Vagina (tissue), 2 donors: Measurements from ENCODE around the gene FGFRL1. TPM values are rescaled to one million over a fixed set of nuclear protein-coding genes. Genes with fewer than 3 reads are reported as not detected.

Source experiments
- DNase-seq, 2 donors: peaks; one replicate each; pipeline ENCODE4 v3.0.0-alpha.2; 2017; ENCODE audit errors: extremely low spot score in 2 of 2
- H3K27ac ChIP-seq: fragments of 200-600 bp; sonication (generic); one replicate; pipeline ENCODE4 v1.5.1; 2019
- H3K27me3 ChIP-seq: fragments of 200-600 bp; sonication (generic); one replicate; pipeline ENCODE4 v1.5.1; 2019
- H3K36me3 ChIP-seq, 2 donors: fragments of 200-600 bp; sonication (generic); one replicate each; pipeline ENCODE4 v1.5.1; 2017 to 2019
- H3K4me1 ChIP-seq: fragments of 200-600 bp; sonication (generic); one replicate; pipeline ENCODE4 v1.5.1; 2019
- H3K4me3 ChIP-seq, 2 donors: fragments of 200-600 bp; sonication (generic); 1 replicate in 1 of 2; 2 replicates in 1 of 2; pipeline ENCODE4 v1.5.1; 2016 to 2019
- H3K9me3 ChIP-seq: fragments of 200-600 bp; sonication (generic); one replicate; pipeline ENCODE4 v1.5.1; 2019
- POLR2A ChIP-seq, 2 donors: fragments of 450-650 bp; IDR thresholded peaks; one replicate each; pipeline ENCODE4 v1.6.1; 2017; ENCODE audit warnings: antibody characterized with exemption in 2 of 2, mild to moderate bottlenecking in 2 of 2, moderate library complexity in 2 of 2
- POLR2AphosphoS5 ChIP-seq, 2 donors: sonication (generic); formaldehyde crosslinking; IDR thresholded peaks; one replicate each; pipeline ENCODE4 v1.9.0; 2017; ENCODE audit warnings: antibody characterized with exemption in 2 of 2, mild to moderate bottlenecking in 2 of 2, low read depth in 1 of 2; ENCODE audit not compliant: insufficient read depth in 1 of 2
- intact Hi-C: fragments of 100-400 bp; cut with DNase I; formaldehyde crosslinking; loops from one replicate; pipeline ENCODE4 v1.15.1; 2023
- total RNA-seq: library from RNA; depleted of rRNA; stranded (reverse); fragments of >200 nt; gene quantifications from one replicate; pipeline ENCODE4 v1.2.3, GENCODE V29; 2016
- TF ChIP-seq, protein P1 (sequence below), 3 experiments: fragments of 450-650 bp in 2 of 3; fragments of 200-600 bp in 1 of 3; sonication (generic) in 1 of 3; IDR thresholded peaks; one replicate each; pipeline ENCODE4 v1.5.1; 2017 to 2019; ENCODE audit warnings: antibody characterized with exemption in 3 of 3, mild to moderate bottlenecking in 2 of 3, moderate library complexity in 2 of 3

Gene FGFRL1
- total RNA-seq, 1 donor from 2014 or later: 20.9 TPM

- peaks cover 39% of the 10 kb centered on the region for H3K4me1 ChIP-seq
- H3K4me3 ChIP-seq: no peak overlapping the region
- TF ChIP-seq, protein P1, sequence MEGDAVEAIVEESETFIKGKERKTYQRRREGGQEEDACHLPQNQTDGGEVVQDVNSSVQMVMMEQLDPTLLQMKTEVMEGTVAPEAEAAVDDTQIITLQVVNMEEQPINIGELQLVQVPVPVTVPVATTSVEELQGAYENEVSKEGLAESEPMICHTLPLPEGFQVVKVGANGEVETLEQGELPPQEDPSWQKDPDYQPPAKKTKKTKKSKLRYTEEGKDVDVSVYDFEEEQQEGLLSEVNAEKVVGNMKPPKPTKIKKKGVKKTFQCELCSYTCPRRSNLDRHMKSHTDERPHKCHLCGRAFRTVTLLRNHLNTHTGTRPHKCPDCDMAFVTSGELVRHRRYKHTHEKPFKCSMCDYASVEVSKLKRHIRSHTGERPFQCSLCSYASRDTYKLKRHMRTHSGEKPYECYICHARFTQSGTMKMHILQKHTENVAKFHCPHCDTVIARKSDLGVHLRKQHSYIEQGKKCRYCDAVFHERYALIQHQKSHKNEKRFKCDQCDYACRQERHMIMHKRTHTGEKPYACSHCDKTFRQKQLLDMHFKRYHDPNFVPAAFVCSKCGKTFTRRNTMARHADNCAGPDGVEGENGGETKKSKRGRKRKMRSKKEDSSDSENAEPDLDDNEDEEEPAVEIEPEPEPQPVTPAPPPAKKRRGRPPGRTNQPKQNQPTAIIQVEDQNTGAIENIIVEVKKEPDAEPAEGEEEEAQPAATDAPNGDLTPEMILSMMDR (IDR thresholded peaks at IDR 0.05): no peak
- TF ChIP-seq POLR2AphosphoS5 (IDR thresholded peaks at IDR 0.05; ENCODE audit: insufficient read depth in 1 of 2, low read depth in 1 of 2): no peak
- no peak for TF ChIP-seq POLR2A (IDR thresholded peaks at IDR 0.05)
- no peak overlapping the region for H3K27ac ChIP-seq
- H3K36me3 ChIP-seq: peaks cover 0 to 8% of the 10 kb centered on the region in 2 donors
- intact Hi-C loops: no loop called here
- DNase-seq: no peak
- no peaks in the 10 kb centered on the region for H3K27me3 ChIP-seq
- H3K9me3 ChIP-seq: no peaks in the 10 kb centered on the region
These were observed 43.2 kb upstream of the FGFRL1 start for GRCh38 chr4:968221-968620.

GRCh38 chr4:968621-969394 lies 42.6 kb upstream of the FGFRL1 start:
- H3K4me3 ChIP-seq: no peak overlapping the region
- no peak for TF ChIP-seq POLR2A (IDR thresholded peaks at IDR 0.05)
- TF ChIP-seq POLR2AphosphoS5 (IDR thresholded peaks at IDR 0.05; ENCODE audit: insufficient read depth in 1 of 2, low read depth in 1 of 2): no peak
- TF ChIP-seq, protein P1 (IDR thresholded peaks at IDR 0.05): no peak
- intact Hi-C loops: no loop called here
- H3K27ac ChIP-seq: no peak overlapping the region
- H3K9me3 ChIP-seq: no peaks in the 10 kb centered on the region
- H3K27me3 ChIP-seq: no peaks in the 10 kb centered on the region
- peaks cover 39% of the 10 kb centered on the region for H3K4me1 ChIP-seq
- peaks cover 0 to 8% of the 10 kb centered on the region in 2 donors for H3K36me3 ChIP-seq
- no peak for DNase-seq

DNA sequence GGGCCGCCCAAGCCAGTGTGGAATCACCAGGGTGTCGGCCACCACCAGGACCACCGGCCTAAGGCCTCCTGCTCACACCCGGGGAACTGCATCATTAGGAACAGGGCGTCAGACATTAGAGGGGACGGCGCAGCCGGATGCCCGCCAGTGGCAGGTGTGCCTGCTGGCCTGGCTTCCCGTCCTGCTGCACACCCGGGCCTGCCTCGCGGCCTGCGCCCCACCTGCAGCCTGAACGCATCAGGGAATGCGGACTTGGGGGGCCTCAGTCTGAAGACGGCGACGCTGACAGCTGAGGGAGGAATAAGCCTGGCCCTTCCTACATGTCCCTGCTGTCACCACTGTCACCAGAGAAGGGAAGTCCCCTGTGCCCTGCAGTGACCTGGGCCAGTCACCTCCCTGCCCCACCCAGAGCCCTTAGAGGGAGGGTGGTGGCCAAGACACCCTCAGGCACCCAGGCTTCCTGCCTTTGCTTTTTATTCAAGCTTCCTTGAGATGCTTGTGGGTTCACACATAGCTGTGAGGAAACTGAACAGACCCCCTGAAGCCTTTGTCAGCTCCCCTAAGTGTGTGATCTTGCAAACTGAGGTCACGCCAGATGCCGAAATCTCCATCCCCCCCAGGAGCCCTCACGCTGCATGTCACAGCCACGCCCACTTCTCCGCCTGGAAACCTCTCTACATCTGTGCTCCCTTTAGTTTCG lies 41.2 kb upstream of the FGFRL1 start:
- intact Hi-C loops: no loop called here
- H3K27me3 ChIP-seq: no peaks in the 10 kb centered on the region
- H3K36me3 ChIP-seq: peaks cover 0 to 5% of the 10 kb centered on the region in 2 donors
- TF ChIP-seq, protein P1 (IDR thresholded peaks at IDR 0.05): no peak
- TF ChIP-seq POLR2AphosphoS5 (IDR thresholded peaks at IDR 0.05; ENCODE audit: insufficient read depth in 1 of 2, low read depth in 1 of 2): no peak
- no peak for TF ChIP-seq POLR2A (IDR thresholded peaks at IDR 0.05)
- H3K4me1 ChIP-seq: peaks cover 43% of the 10 kb centered on the region
- H3K9me3 ChIP-seq: no peaks in the 10 kb centered on the region
- no peak for DNase-seq
- no peak overlapping the region for H3K4me3 ChIP-seq
- no peak overlapping the region for H3K27ac ChIP-seq

GRCh38 chr4:970854-971520 lies 40.4 kb upstream of the FGFRL1 start:
- Histone ChIP-seq H3K4me1 (peaks cover 43% of the 10 kb centered on the region), H3K9me3 (no peaks in the 10 kb centered on the region), H3K27ac (no peak overlapping the region), H3K4me3 (no peak overlapping the region), H3K36me3 (no peaks in the 10 kb centered on the region), H3K27me3 (no peaks in the 10 kb centered on the region)
- intact Hi-C loops: no loop called here
- TF ChIP-seq POLR2A (IDR thresholded peaks at IDR 0.05): no peak
- TF ChIP-seq POLR2AphosphoS5 (IDR thresholded peaks at IDR 0.05; ENCODE audit: insufficient read depth in 1 of 2, low read depth in 1 of 2): no peak
- TF ChIP-seq, protein P1 (IDR thresholded peaks at IDR 0.05): no peak
- no peak for DNase-seq
